ENCODE data around the gene SYNRG.
"Not testable (repeated sequence)": the region's sequence is repeated elsewhere in the genome, so short reads cannot be mapped to it uniquely, and the experiment has no call there.

SYNRG gene

GRCh38 chr17:37545486-37545885, 63.7 kb downstream of the SYNRG start:
- DNase-seq (ENCODE audit: low read depth in 2 of 2, low spot score in 1 of 2), result no peak

DNA sequence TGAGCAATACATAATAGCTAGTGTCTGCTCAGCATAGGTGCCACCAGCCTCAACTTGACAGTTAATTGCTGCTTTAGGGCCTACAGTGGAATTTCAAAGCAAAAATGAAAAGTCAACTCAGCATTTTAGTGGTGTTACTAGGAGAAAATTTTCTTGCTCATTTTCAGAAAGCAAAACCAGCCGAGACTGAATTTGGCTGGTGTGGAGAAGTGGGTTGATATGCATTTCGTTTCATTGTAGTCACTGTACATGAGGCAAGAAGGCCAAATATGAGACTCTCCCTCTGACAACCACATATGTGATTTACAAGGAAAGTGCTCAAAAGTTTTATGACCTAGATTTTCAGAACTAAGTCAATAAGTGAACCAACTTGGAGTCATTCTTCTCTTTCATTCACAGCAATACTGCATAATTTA, 65.6 kb downstream of the SYNRG start:
- DNase-seq (ENCODE audit: low read depth in 2 of 2, low spot score in 1 of 2), result no peak

GRCh38 chr17:37541880-37542660, 67.1 kb downstream of the SYNRG start:
- no peak for DNase-seq (ENCODE audit: low read depth in 2 of 2, low spot score in 1 of 2)

- no peak for DNase-seq (ENCODE audit: low read depth in 2 of 2, low spot score in 1 of 2)
Observed at GRCh38 chr17:37538981-37539659, 70.1 kb downstream of the SYNRG start.

GRCh38 chr17:37535906-37536305, 73.3 kb downstream of the SYNRG start:
- no peak for DNase-seq (ENCODE audit: low read depth in 2 of 2, low spot score in 1 of 2)

- DNase-seq (ENCODE audit: low read depth in 2 of 2, low spot score in 1 of 2), result no peak
Observed at GRCh38 chr17:37532756-37533155, 76.5 kb downstream of the SYNRG start.

DNA sequence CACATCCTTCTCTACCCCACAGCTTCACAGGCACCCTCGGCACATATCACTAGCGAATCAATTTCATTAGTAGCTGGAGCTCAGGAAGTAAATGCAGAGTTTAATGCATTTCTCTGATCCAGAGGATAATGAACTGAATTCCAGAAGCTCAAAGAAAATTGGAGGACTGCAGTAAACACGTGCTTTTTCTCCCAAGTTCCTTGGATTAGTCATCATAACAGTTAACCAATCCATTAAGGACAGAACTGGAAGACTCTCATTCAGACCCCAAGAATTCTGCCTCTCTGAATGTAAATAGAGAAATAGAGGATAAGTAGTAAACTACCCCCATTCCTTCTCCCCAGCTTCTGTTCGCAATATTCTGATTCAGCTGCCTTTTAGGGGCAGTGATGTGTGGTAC, 78.8 kb downstream of the SYNRG start:
- DNase-seq (ENCODE audit: low read depth in 2 of 2, low spot score in 1 of 2), result no peak

- no peak for DNase-seq (ENCODE audit: low read depth in 2 of 2, low spot score in 1 of 2)
Observed at GRCh38 chr17:37527249-37527851, 81.9 kb downstream of the SYNRG start.

- no peak for DNase-seq (ENCODE audit: low read depth in 2 of 2, low spot score in 1 of 2)
Observed at GRCh38 chr17:37523715-37524219, 85.5 kb downstream of the SYNRG start.

DNA sequence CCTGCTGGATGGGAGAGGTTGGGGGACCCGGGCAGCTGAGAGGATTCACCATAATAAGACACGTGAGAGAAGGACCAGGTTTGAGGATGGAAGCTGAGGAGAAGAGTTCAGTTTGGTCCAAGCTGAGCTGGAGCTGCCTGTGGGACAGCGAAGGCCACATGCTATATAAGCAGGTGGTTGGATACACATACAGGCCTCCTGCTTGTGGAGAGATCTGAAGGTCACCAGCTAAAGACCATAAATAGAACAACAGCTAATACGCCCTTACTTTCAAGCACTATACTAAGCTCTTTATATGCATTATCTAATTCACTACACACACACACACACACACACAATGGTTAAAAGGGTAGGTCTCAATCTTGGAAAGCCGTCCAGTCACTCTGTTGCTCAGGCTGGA, 87.4 kb downstream of the SYNRG start:
- DNase-seq (ENCODE audit: low read depth in 2 of 2, low spot score in 1 of 2), result no peak

DNA sequence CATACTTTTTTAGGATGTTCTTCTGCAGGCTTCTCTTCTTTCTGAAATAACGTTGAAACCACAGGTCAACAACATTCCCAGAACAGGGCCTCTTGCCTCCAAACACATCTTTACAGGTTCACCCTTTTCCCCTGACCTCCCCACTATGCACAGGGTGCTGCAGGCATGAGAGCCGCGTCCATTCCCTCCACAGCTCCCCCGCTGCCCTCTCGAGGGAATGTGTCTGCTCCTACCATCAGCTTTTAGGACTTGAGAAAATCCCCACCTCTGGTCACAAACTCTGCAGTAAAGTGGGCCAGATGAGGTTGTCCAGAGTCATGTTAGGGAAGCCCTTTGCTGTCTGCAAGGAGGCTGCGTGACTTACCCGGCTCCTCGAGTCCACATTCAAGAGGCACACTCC, 89.0 kb downstream of the SYNRG start:
- DNase-seq (ENCODE audit: low read depth in 2 of 2, low spot score in 1 of 2), result no peak

DNA sequence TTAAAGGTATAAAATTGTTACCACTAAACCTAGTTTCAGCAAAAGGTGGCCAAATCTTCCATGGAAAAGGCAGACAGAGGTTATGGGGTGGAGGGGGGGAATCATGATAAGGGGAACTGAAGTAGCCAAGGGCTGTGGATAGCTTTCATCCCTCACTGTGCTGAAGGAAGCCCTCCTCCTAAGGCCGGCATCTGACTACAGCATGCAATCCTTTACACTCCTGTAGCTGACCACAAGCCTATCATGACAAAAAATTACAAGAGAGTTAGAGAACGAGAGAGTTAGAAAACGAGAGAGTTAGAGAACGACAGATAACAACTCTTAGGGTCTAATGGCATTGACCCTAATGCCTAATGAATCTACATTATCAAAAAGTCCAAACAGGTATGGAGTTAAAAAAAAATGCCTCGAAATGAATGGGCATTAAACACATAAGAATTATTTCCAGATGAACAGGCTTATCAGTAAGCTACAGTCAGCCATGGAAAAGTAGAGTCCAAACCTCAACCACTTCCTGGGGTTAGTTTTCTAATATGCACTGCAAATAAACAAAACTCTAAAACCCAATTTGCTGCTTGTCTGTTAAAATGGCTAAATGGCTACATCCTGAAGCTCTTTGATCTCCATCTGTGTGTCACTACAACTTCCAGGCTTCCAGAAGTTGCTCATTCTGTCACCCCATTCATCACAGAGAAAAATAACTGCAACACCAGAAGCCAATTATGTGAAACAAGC, 89.8 kb downstream of the SYNRG start:
- no peak for DNase-seq (ENCODE audit: low read depth in 2 of 2, low spot score in 1 of 2)

- no peak for DNase-seq (ENCODE audit: low read depth in 2 of 2, low spot score in 1 of 2)
Observed at GRCh38 chr17:37518826-37519225, 90.4 kb downstream of the SYNRG start.

DNA sequence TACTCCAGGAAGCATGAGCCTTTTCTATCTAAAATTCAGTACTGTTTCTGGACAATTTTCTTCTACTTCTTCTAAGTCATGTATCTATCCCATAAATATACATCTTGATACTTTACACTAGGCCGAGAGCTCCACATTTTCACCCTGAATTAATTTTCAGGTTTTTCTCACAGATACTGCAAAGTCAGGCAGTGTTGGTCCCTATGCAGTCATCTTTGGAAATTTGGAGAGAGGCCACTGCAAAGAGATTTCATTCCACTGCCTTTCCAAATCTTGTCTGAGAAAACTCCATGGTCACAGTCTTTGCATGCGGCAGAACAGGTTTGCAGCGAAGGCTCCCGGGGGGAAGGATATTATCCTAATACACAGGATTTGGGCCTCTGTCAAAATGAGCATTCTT, 91.3 kb downstream of the SYNRG start:
- no peak for DNase-seq (ENCODE audit: low read depth in 2 of 2, low spot score in 1 of 2)

GRCh38 chr17:37516127-37516571, 93.1 kb downstream of the SYNRG start:
- DNase-seq (ENCODE audit: low read depth in 2 of 2, low spot score in 1 of 2), result no peak

- DNase-seq (ENCODE audit: low read depth in 2 of 2, low spot score in 1 of 2), result no peak
Observed at GRCh38 chr17:37513711-37514110, 95.5 kb downstream of the SYNRG start.

GRCh38 chr17:37512442-37513068, 96.7 kb downstream of the SYNRG start:
- DNase-seq (ENCODE audit: low read depth in 2 of 2, low spot score in 1 of 2), result no peak

- DNase-seq (ENCODE audit: low read depth in 2 of 2, low spot score in 1 of 2), result not testable (repeated sequence)
Observed at GRCh38 chr17:37511642-37512041, 97.6 kb downstream of the SYNRG start.

DNA sequence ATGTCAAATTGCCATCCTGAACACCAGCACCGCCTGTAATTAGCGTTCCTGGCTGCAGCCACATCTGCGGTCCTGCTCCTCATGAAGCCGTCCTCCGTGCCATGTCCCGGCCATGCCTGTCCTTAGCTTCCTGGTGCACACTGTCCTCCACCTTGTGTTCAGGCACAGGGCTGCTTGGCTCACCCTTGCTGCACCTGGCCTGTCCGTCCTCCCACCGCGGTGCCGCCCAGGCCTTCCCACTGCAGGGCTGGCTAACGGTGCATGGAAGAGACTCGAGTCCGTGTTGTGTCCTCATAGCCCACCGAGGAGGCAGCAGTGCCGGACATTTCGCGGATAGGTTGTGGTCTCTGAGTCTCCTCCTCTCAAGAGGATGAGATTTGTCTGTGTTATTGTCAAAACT, 99.2 kb downstream of the SYNRG start:
- no peak for DNase-seq (ENCODE audit: low read depth in 2 of 2, low spot score in 1 of 2)

- DNase-seq (ENCODE audit: low read depth in 2 of 2, low spot score in 1 of 2), result no peak
Observed at GRCh38 chr17:37507111-37507510, 102.1 kb downstream of the SYNRG start.

DNA sequence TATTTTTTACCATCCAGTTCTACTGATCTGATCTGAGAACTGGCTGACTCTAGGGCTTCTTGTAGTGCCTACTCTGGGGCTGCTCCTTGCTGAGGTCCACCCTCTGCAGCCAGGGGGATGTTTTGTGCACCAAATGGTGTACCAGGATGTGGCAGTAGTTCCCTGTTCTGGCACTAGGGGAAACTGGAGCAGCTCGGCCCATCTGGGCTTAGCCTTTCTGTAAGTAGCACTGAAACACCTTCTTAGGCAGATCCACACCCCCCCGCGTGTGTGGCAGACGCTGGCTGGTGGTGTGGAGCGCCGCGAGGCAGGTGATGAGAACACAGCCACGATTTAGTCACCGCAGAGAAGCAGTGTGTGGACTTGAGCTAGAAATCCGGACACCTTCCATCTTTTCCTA, 102.5 kb downstream of the SYNRG start:
- no peak for DNase-seq (ENCODE audit: low read depth in 2 of 2, low spot score in 1 of 2)
